Activated T-cell treated with anti-CD3 and anti-CD28 coated beads for 4 hours (primary cell): ENCODE results near the gene PCK1.
"Not testable (repeated sequence)": the region's sequence is repeated elsewhere in the genome, so short reads cannot be mapped to it uniquely, and the experiment has no call there.

Experiments used
- DNase-seq: peaks from one replicate; pipeline ENCODE4 v3.0.0-alpha.2; 2020

Gene PCK1

GRCh38 chr20:57560554-57561355 lies at the start of gene PCK1:
PCK1 (plus strand) TSS chr20:57561110; CDS start chr20:57561412, 302 bp downstream.
- DNase-seq, result no peak

GRCh38 chr20:57511709-57512108 lies 49.2 kb upstream of the PCK1 start:
- DNase-seq, result not testable (repeated sequence)

GRCh38 chr20:57512432-57512831 lies 48.5 kb upstream of the PCK1 start:
- no peak for DNase-seq

- DNase-seq, result no peak
These were observed 47.7 kb upstream of the PCK1 start for GRCh38 chr20:57513199-57513598.

GRCh38 chr20:57514273-57514751 lies 46.6 kb upstream of the PCK1 start:
- no peak for DNase-seq

GRCh38 chr20:57517904-57518303 lies 43.0 kb upstream of the PCK1 start:
- DNase-seq, result no peak

GRCh38 chr20:57522380-57523140 lies 38.4 kb upstream of the PCK1 start:
- no peak for DNase-seq

GRCh38 chr20:57523782-57524181 lies 37.1 kb upstream of the PCK1 start:
- DNase-seq, result no peak

GRCh38 chr20:57524511-57525176 lies 36.3 kb upstream of the PCK1 start, which contains the start of gene CTCFL:
CTCFL (minus strand) TSS chr20:57525140; CDS start chr20:57524205, 935 bp downstream.
- no peak for DNase-seq

- no peak for DNase-seq
These were observed 35.4 kb upstream of the PCK1 start for GRCh38 chr20:57525328-57526086.

GRCh38 chr20:57526087-57526884 lies 34.6 kb upstream of the PCK1 start:
- DNase-seq, result no peak

GRCh38 chr20:57526885-57527460 lies 33.9 kb upstream of the PCK1 start:
- no peak for DNase-seq

GRCh38 chr20:57527728-57528127 lies 33.2 kb upstream of the PCK1 start:
- no peak for DNase-seq

GRCh38 chr20:57528148-57528547 lies 32.8 kb upstream of the PCK1 start:
- no peak for DNase-seq

GRCh38 chr20:57529160-57529585 lies 31.7 kb upstream of the PCK1 start:
- DNase-seq, result no peak

- DNase-seq, result no peak
These were observed 31.1 kb upstream of the PCK1 start for GRCh38 chr20:57529810-57530209.

- DNase-seq, result no peak
These were observed 30.5 kb upstream of the PCK1 start for GRCh38 chr20:57530327-57530981.

- DNase-seq, result no peak
These were observed 28.8 kb upstream of the PCK1 start for GRCh38 chr20:57532104-57532503.

GRCh38 chr20:57535297-57535696 lies 25.6 kb upstream of the PCK1 start:
- DNase-seq, result no peak

GRCh38 chr20:57536120-57536708 lies 24.7 kb upstream of the PCK1 start:
- DNase-seq, result no peak
